Uterus (tissue), 2 donors: ENCODE results near the gene FSD1.

ENCODE experiments used
- CTCF ChIP-seq, 4 experiments: fragments of 200-600 bp in 2 of 4; fragments of 450-650 bp in 2 of 4; sonication (generic) in 2 of 4; IDR thresholded peaks; one replicate each; pipeline ENCODE4 v1.5.1; 2016 to 2019; ENCODE audit warnings: antibody characterized with exemption in 4 of 4, mild to moderate bottlenecking in 2 of 4, moderate library complexity in 1 of 4
- POLR2A ChIP-seq, 2 donors: fragments of 450-650 bp; IDR thresholded peaks; one replicate each; pipeline ENCODE4 v1.6.1; 2016; ENCODE audit warnings: antibody characterized with exemption in 2 of 2, mild to moderate bottlenecking in 1 of 2, moderate library complexity in 1 of 2

DNA sequence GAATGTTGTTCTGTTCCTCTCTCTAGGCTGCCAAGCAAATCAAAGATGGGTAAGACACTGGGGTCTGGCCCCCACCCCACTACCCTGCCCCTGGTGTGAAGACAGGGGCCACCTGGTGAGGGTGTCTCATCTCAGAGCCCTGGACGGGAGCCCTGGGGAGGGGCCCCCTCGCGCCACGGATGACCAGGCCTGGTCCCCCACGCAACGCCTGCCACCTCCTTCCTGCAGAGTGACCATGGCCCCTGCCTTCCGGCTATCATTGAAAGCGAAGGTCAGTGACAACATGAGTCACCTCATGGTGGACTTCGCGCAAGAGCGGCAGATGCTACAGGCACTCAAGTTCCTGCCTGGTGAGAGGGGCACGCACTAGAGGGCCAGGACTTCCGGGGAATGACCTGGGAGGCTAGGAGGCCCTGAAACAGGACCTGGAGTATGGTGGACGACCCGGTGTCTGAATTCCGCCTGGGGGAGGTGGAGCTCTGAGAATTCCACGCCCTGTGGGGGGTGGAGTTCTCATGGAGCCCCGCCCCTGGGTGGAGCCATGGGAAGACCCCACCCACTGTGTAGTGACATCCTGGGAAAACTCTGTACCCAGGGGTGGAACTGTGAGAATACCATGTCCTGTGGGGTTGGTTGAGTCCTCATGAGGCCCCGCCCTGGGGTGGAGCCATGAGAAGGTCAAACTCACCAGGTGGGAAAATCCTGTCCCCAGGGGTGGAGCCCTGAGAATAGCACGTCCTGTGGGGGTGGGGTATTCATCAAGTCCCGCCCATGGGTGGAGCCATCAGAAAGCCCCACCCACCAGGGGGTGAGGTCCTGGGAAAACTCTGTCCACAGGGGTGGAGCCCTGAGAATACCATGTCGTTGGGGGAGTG lies 6.1 kb downstream of the FSD1 start:
- no peak for TF ChIP-seq CTCF (IDR thresholded peaks at IDR 0.05)
- no peak for TF ChIP-seq POLR2A (IDR thresholded peaks at IDR 0.05)
